Activated T-cell treated with anti-CD3 and anti-CD28 coated beads, Interleukin-2, amount 50 U/mL, for 24 hours (primary cell): ENCODE results near the gene FBXO11.
A peak's percentile ranks its signal among the peaks of the same experiment; 100 is the strongest.
"Not testable (repeated sequence)": the region's sequence is repeated elsewhere in the genome, so short reads cannot be mapped to it uniquely, and the experiment has no call there.

Experiments used
- DNase-seq: peaks from one replicate; pipeline ENCODE4 v3.0.0-alpha.2; 2020
- H3K27ac Mint-ChIP-seq: 2 replicates; pipeline ENCODE4 v1.8.0; 2020; ENCODE audit warnings: mild to moderate bottlenecking, mixed read lengths
- H3K27me3 Mint-ChIP-seq: 2 replicates; pipeline ENCODE4 v1.8.0; 2020; ENCODE audit warnings: mixed read lengths
- H3K36me3 Mint-ChIP-seq: 2 replicates; pipeline ENCODE4 v1.8.0; 2020; ENCODE audit warnings: low read depth, mixed read lengths
- H3K4me1 Mint-ChIP-seq: 2 replicates; pipeline ENCODE4 v1.8.0; 2020; ENCODE audit warnings: low read depth, mixed read lengths
- H3K4me3 Mint-ChIP-seq: 2 replicates; pipeline ENCODE4 v1.8.0; 2020; ENCODE audit warnings: mild to moderate bottlenecking, moderate library complexity, mixed read lengths
- H3K9me3 Mint-ChIP-seq: 2 replicates; pipeline ENCODE4 v1.8.0; 2020; ENCODE audit warnings: mixed read lengths

Gene FBXO11

GRCh38 chr2:47906157-47907038, at the start of gene FBXO11:
Gene FBXO11 (minus strand): TSS chr2:47906498. CDS start chr2:47905720, 778 bp downstream.
- peak; percentile 93 for DNase-seq
- Mint-ChIP-seq H3K27ac (peak within 1 kb of the TSS; percentile 96), H3K27me3 (no peaks in the 10 kb centered on the region), H3K4me1 (peaks cover 43% of the 10 kb centered on the region), H3K9me3 (no peaks in the 10 kb centered on the region), H3K36me3 (peaks cover 19% of the 10 kb centered on the region), H3K4me3 (peak within 1 kb of the TSS; percentile 97)

DNA sequence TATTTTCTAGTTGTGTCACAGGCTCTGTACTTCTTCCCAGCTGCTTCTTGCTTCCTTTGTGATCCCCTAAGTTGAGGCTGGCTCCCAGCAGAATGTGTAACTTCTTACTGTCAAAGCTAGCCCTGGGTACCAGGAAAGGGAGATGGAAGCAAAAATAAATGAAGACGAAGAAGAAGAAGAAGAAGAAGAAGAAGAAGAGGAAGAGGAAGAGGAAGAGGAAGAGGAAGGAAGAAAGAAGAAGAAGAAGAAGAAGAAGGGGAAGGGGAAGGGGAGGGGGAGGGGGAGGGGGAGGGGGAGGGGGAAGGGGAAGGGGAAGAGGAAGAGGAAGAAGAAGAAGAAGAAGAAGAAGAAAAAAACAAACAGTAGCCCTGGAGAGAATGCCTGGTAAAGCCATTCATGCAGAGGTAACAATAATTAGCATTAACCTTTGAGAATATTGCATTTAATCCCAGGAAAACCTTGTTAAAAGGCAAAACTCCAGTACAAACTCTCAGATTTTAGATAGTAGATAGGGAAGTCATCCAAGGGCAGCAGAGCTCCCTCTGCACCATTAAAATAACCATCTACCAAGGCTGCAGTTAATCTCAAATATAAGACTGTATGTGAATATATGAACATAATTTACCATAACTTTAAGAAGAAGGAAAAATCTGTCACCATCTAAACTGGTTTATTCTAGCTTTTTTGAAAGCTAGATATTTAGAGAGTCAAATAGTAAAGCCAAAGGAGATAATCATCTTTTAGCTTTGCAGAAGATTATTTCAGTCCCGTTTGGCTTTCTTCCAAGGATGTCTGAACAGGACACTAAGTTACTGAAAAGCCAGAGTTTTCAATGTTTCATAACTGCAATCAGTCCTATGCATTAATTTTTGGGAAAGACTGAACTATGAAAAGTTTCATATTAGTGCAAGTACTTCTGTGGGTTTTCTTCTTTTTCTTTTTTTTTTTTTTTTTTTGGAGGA, 44.3 kb upstream of the FBXO11 start:
- Mint-ChIP-seq H3K27me3 (peaks cover 14% of the 10 kb centered on the region), H3K27ac (no peak overlapping the region), H3K36me3 (no peaks in the 10 kb centered on the region), H3K4me1 (no peaks in the 10 kb centered on the region), H3K4me3 (no peak overlapping the region), H3K9me3 (no peaks in the 10 kb centered on the region)
- DNase-seq = no peak

GRCh38 chr2:47946593-47946992, 40.3 kb upstream of the FBXO11 start:
- Mint-ChIP-seq H3K36me3 (no peaks in the 10 kb centered on the region), H3K4me3 (no peak overlapping the region)
- DNase-seq = no peak

DNA sequence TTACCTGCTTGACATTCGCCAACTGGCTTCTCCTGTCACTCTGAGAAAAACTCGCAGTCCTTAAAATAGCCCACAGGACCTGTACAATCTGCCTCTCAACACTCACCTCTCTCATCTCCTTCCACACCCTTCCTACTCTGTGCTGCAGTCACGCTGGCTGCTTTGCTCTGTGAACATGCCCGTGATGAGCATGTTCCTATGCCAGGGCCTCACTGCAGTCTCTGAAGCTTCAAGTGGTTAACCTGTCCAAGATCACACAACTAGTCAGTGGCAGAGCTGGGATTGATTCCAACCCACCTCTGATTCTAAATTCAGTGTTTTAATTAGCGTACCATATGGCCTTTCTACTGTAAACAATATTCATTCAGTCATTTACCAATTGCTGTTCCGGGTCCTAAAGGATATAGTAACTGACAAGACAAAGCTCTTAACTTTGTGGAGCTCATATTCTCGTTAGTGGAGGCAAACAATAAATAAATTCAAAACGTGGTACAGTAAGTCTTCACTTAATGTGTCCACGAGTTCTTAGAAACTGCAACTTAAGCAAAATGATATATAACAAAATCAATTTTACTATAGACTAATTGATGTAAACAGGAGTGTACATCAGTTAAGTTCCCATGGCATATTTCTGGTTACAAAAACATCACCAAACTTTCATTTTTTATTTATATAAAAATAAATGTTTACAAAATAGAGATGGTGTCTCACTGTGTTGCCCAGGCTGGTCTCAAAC, 38.9 kb upstream of the FBXO11 start:
- H3K4me1 Mint-ChIP-seq = no peaks in the 10 kb centered on the region
- no peaks in the 10 kb centered on the region for H3K9me3 Mint-ChIP-seq
- H3K36me3 Mint-ChIP-seq = no peaks in the 10 kb centered on the region
- no peak overlapping the region for H3K4me3 Mint-ChIP-seq
- no peak overlapping the region for H3K27ac Mint-ChIP-seq
- H3K27me3 Mint-ChIP-seq = peaks cover 7% of the 10 kb centered on the region
- DNase-seq = no peak

More at GRCh38 chr2:47946593-47946992, 40.3 kb upstream of the FBXO11 start:
- Mint-ChIP-seq H3K9me3 (no peaks in the 10 kb centered on the region), H3K4me1 (no peaks in the 10 kb centered on the region), H3K27me3 (peaks cover 7% of the 10 kb centered on the region), H3K27ac (no peak overlapping the region)

GRCh38 chr2:47941936-47942335, 35.6 kb upstream of the FBXO11 start:
- Mint-ChIP-seq H3K4me1 (peaks cover 2% of the 10 kb centered on the region), H3K27me3 (peaks cover 2% of the 10 kb centered on the region), H3K36me3 (no peaks in the 10 kb centered on the region), H3K4me3 (no peak overlapping the region), H3K27ac (no peak overlapping the region), H3K9me3 (no peaks in the 10 kb centered on the region)
- no peak for DNase-seq

DNA sequence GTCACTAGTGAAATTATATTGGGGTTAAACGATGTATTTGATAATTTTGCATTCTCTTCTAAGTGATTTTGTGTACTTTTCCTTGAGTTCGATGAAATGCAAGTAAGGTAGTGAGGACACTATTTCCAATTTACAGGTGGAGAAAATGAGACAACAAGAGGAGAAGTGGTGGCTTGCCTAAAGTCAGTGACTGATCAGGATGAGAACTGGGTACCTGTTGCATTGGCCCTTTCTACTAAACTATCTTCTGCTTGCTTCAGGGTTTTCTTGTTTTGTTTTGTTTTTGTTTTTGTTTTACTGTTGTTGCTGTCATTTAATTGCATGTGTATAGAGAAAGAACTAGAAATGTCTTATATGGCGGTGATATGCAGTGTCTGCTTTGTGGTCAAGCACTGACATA, 31.4 kb upstream of the FBXO11 start:
- no peak for DNase-seq
- Mint-ChIP-seq H3K27me3 (peaks cover under 1% of the 10 kb centered on the region), H3K36me3 (no peaks in the 10 kb centered on the region), H3K4me3 (no peak overlapping the region), H3K4me1 (peaks cover 2% of the 10 kb centered on the region), H3K27ac (no peak overlapping the region), H3K9me3 (no peaks in the 10 kb centered on the region)

- no peak for DNase-seq
These were observed 28.8 kb upstream of the FBXO11 start for GRCh38 chr2:47935071-47935470.

DNA sequence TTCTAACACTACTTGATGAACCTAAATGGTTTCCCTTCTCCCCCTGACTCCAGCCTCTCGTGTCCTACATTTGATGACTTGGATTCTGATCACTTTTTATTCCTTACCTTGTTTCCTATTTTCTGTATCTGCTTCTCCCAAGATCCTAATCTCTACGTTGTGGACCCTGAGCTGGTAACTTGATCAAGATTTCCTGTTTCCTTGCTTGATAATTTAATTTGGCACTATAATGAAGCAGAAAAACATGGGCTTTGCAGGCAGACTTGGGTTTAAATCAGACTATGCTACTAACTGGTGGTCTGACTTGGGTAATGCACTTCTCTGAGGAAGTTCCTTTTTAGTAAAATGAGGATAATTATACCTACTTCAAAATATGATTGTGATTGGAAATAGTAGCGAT, 11.7 kb upstream of the FBXO11 start:
- Mint-ChIP-seq H3K27ac (no peak overlapping the region), H3K4me1 (peaks cover 3% of the 10 kb centered on the region), H3K4me3 (no peak overlapping the region), H3K27me3 (no peaks in the 10 kb centered on the region), H3K9me3 (no peaks in the 10 kb centered on the region), H3K36me3 (no peaks in the 10 kb centered on the region)
- no peak for DNase-seq

More at GRCh38 chr2:47935071-47935470, 28.8 kb upstream of the FBXO11 start:
- Mint-ChIP-seq H3K27me3 (no peaks in the 10 kb centered on the region), H3K36me3 (no peaks in the 10 kb centered on the region), H3K9me3 (no peaks in the 10 kb centered on the region), H3K27ac (no peak overlapping the region), H3K4me1 (peaks cover 2% of the 10 kb centered on the region), H3K4me3 (no peak overlapping the region)

- no peak overlapping the region for H3K27ac Mint-ChIP-seq
- no peaks in the 10 kb centered on the region for H3K9me3 Mint-ChIP-seq
- H3K4me3 Mint-ChIP-seq = no peak overlapping the region
- no peaks in the 10 kb centered on the region for H3K27me3 Mint-ChIP-seq
- no peak for DNase-seq
- peaks cover 3% of the 10 kb centered on the region for H3K4me1 Mint-ChIP-seq
- no peaks in the 10 kb centered on the region for H3K36me3 Mint-ChIP-seq
These were observed 11.1 kb upstream of the FBXO11 start for GRCh38 chr2:47917276-47917961.

DNA sequence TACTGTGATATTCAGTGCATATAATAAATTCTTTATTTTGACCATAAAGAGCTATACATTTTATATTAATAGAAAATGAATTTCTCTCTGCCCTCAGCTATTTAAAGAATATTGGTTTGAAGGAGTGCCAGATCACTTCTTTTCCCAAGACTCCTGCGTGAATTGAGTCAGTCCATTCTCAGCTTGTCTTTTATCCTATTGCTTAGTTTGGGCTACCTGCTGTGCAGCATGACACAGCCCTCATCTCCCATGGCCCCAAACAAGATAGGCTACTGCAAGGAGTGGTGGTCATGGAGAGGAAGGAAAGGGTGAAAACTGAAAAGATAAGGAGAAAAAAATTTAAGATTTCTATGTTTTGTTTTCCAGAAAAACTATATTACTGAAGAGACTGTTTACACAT, 10.1 kb upstream of the FBXO11 start:
- no peak for DNase-seq
- H3K27me3 Mint-ChIP-seq = no peaks in the 10 kb centered on the region
- no peak overlapping the region for H3K27ac Mint-ChIP-seq
- no peaks in the 10 kb centered on the region for H3K9me3 Mint-ChIP-seq
- peaks cover 3% of the 10 kb centered on the region for H3K4me1 Mint-ChIP-seq
- H3K36me3 Mint-ChIP-seq = no peaks in the 10 kb centered on the region
- no peak overlapping the region for H3K4me3 Mint-ChIP-seq

GRCh38 chr2:47910662-47911061, 4.4 kb upstream of the FBXO11 start:
- not testable (repeated sequence) for H3K9me3 Mint-ChIP-seq, H3K27me3 Mint-ChIP-seq, H3K27ac Mint-ChIP-seq, H3K4me3 Mint-ChIP-seq, H3K36me3 Mint-ChIP-seq, DNase-seq
- peaks cover 16% of the 10 kb centered on the region for H3K4me1 Mint-ChIP-seq

DNA sequence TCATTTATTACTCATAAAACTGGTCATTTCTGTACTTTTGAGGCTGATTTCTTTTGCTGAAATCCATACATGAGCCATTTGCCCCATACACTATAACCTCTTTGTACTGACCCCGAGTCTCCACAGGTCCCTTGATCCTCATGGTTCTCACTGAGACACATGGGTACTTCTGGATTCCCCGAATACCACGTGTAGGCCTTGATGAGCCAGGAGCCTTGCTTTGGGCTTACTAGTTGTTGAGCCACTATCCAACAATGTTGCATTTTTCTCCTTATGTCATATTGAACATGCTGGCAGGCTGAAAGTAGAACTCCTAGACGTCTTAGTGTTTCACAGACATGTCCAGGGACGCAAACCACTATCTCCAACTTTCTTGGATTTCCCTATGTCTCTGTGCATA, 2.4 kb upstream of the FBXO11 start:
- no peak overlapping the region for H3K27ac Mint-ChIP-seq
- no peak overlapping the region for H3K4me3 Mint-ChIP-seq
- H3K9me3 Mint-ChIP-seq = no peaks in the 10 kb centered on the region
- peaks cover 17% of the 10 kb centered on the region for H3K36me3 Mint-ChIP-seq
- no peaks in the 10 kb centered on the region for H3K27me3 Mint-ChIP-seq
- no peak for DNase-seq
- peaks cover 21% of the 10 kb centered on the region for H3K4me1 Mint-ChIP-seq

DNA sequence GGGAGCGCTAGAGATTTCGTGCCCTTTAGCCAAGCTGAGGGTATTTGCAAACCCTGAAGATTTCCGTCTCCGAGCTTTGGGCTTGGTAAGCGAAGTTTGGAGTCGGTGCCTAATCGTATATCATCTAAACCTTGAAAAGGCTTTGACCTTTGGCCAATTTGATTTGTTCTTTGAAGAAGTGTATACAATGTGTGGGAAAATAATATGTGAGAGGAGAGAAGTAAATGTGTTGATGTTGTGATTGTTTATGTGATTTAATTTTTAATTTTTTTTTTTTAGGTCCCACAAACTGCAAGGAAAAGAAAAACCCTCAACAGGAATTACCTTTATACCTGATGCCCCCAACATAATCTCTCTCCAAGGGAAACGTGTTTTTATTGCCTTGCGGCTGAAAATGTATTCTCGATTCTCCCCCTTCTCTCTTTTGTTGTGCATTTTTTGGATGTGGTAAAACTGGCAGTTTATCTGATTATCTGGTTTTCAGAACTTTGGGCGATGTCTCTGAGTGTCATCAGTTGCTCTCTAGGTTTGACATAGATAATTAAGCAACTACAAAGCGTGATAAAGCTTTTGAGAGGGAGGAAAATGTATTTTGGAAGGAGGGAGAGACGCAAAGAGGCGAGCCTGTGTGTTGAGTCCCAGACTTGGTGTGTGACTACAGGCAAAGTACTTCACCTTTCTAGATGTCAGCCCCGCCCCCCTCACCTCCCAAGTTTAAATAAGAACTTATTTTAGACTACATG, 912 bp upstream of the FBXO11 start:
- DNase-seq = no peak
- Mint-ChIP-seq H3K9me3 (no peaks in the 10 kb centered on the region), H3K27me3 (no peaks in the 10 kb centered on the region), H3K4me1 (peaks cover 36% of the 10 kb centered on the region), H3K27ac (peak overlapping the region; percentile 89), H3K4me3 (peak overlapping the region; percentile 84), H3K36me3 (peaks cover 19% of the 10 kb centered on the region)
